Mesendoderm (in vitro differentiated cells): Measurements from ENCODE around the gene SCUBE1.

Experiments used
- DNase-seq: peaks from one replicate; pipeline ENCODE4 v3.0.0; 2013
- H2AK5ac ChIP-seq: 2 replicates; pipeline ENCODE4 v1.6.1; 2013; ENCODE audit warnings: low read length, inconsistent platforms
- H2BK120ac ChIP-seq: 2 replicates; pipeline ENCODE4 v1.6.1; 2013; ENCODE audit warnings: low read depth, mild to moderate bottlenecking, low read length, moderate library complexity, mixed read lengths
- H2BK15ac ChIP-seq: replicated peaks from 2 replicates; pipeline ENCODE4 v1.6.1; 2013; ENCODE audit warnings: low read depth, mild to moderate bottlenecking, moderate library complexity
- H2BK5ac ChIP-seq: 2 replicates; pipeline ENCODE4 v1.6.1; 2013; ENCODE audit warnings: low read length, inconsistent platforms
- H3K18ac ChIP-seq: 2 replicates; pipeline ENCODE4 v1.6.1; 2013; ENCODE audit warnings: mild to moderate bottlenecking, low read length, mixed read lengths
- H3K23ac ChIP-seq: one replicate; pipeline ENCODE4 v1.6.1; 2013; ENCODE audit warnings: low read length
- H3K27ac ChIP-seq: 2 replicates; pipeline ENCODE4 v1.5.1; 2013; ENCODE audit warnings: low read depth, mild to moderate bottlenecking, inconsistent platforms, low read length, moderate library complexity
- H3K27me3 ChIP-seq: 2 replicates; pipeline ENCODE4 v1.6.1; 2013; ENCODE audit warnings: low read length, control low read depth, mild to moderate bottlenecking, inconsistent platforms; ENCODE audit not compliant: insufficient read depth, poor library complexity
- H3K36me3 ChIP-seq: 2 replicates; pipeline ENCODE4 v1.6.1; 2013; ENCODE audit warnings: low read length, inconsistent platforms; ENCODE audit not compliant: control insufficient read depth, insufficient read depth
- H3K4ac ChIP-seq: one replicate; pipeline ENCODE4 v1.6.1; 2013; ENCODE audit warnings: low read depth, mild to moderate bottlenecking, low read length, moderate library complexity
- H3K4me1 ChIP-seq: 2 replicates; pipeline ENCODE4 v1.6.1; 2013; ENCODE audit warnings: low read depth, low read length, inconsistent platforms; ENCODE audit not compliant: control insufficient read depth
- H3K4me2 ChIP-seq: 2 replicates; pipeline ENCODE4 v1.6.1; 2013; ENCODE audit warnings: low read length
- H3K4me3 ChIP-seq: 2 replicates; pipeline ENCODE4 v1.5.1; 2013; ENCODE audit warnings: mild to moderate bottlenecking, low read length
- H3K56ac ChIP-seq: one replicate; pipeline ENCODE4 v1.6.1; 2013; ENCODE audit warnings: low read length
- H3K79me1 ChIP-seq: 2 replicates; pipeline ENCODE4 v1.6.1; 2013; ENCODE audit warnings: low read length, inconsistent platforms
- H3K79me2 ChIP-seq: 2 replicates; pipeline ENCODE4 v1.6.1; 2013; ENCODE audit warnings: mild to moderate bottlenecking, low read length; ENCODE audit not compliant: control insufficient read depth, insufficient read depth
- H3K9ac ChIP-seq: 2 replicates; pipeline ENCODE4 v1.6.1; 2013; ENCODE audit warnings: low read length, inconsistent platforms
- H4K5ac ChIP-seq: one replicate; pipeline ENCODE4 v1.6.1; 2013; ENCODE audit warnings: low read length
- H4K8ac ChIP-seq: one replicate; pipeline ENCODE4 v1.6.1; 2013; ENCODE audit warnings: low read depth, mild to moderate bottlenecking, control low read depth, low read length, moderate library complexity
- WGBS: extraction: QIAGEN DNeasy Blood & Tissue Kit; methylation state at CpG from one replicate; pipeline ENCODE4 v1.1.7; 2013; ENCODE audit warnings: low lambda C conversion rate, missing lambda C conversion rate; ENCODE audit not compliant: insufficient coverage; ENCODE audit errors: extremely low coverage; 5-methylcytosine and 5-hydroxymethylcytosine counted together

Gene SCUBE1

GRCh38 chr22:43203471-43203981 lies 139.6 kb downstream of the SCUBE1 start:
- Histone ChIP-seq H3K27me3 (no peaks in the 10 kb centered on the region), H3K4me3 (no peak overlapping the region), H3K36me3 (no peaks in the 10 kb centered on the region), H3K27ac (no peak overlapping the region), H3K79me1 (no peaks in the 10 kb centered on the region), H3K4me1 (peaks cover 5% of the 10 kb centered on the region), H4K8ac (no peak overlapping the region), H3K4ac (no peak overlapping the region), H3K56ac (peak overlapping the region; percentile 67), H3K23ac (no peak overlapping the region), H4K5ac (no peak overlapping the region), H2BK15ac (no peak overlapping the region), H3K4me2 (no peak overlapping the region), H2BK120ac (no peak overlapping the region), H2BK5ac (no peak overlapping the region), H3K18ac (no peak overlapping the region), H3K9ac (peak overlapping the region; percentile 36), H3K79me2 (no peaks in the 10 kb centered on the region), H2AK5ac (no peak overlapping the region)
- peak; percentile 86 for DNase-seq
- no CpG with 5 or more reads among the region's 20 CpGs for WGBS

GRCh38 chr22:43202756-43203410 lies 140.3 kb downstream of the SCUBE1 start:
- Histone ChIP-seq H3K27me3 (no peaks in the 10 kb centered on the region), H3K4me2 (no peak overlapping the region), H3K4me1 (peaks cover 5% of the 10 kb centered on the region), H2BK5ac (no peak overlapping the region), H2BK120ac (no peak overlapping the region), H3K18ac (no peak overlapping the region), H3K56ac (peak overlapping the region; percentile 78), H3K4ac (no peak overlapping the region), H3K79me1 (no peaks in the 10 kb centered on the region), H3K9ac (peak overlapping the region; percentile 45), H2AK5ac (peak overlapping the region; percentile 18), H4K5ac (no peak overlapping the region), H3K27ac (no peak overlapping the region), H3K36me3 (no peaks in the 10 kb centered on the region), H3K4me3 (no peak overlapping the region), H3K79me2 (no peaks in the 10 kb centered on the region), H4K8ac (no peak overlapping the region), H3K23ac (no peak overlapping the region), H2BK15ac (no peak overlapping the region)
- peak; percentile 49 for DNase-seq
- no CpG with 5 or more reads among the region's 13 CpGs for WGBS

GRCh38 chr22:43202326-43202725 lies 140.8 kb downstream of the SCUBE1 start:
- H3K4me3 ChIP-seq: no peak overlapping the region
- H3K79me1 ChIP-seq: no peaks in the 10 kb centered on the region
- WGBS: no CpG with 5 or more reads among the region's 10 CpGs
- H2BK5ac ChIP-seq: no peak overlapping the region
- H2BK15ac ChIP-seq: no peak overlapping the region
- no peaks in the 10 kb centered on the region for H3K36me3 ChIP-seq
- no peak overlapping the region for H4K8ac ChIP-seq
- H3K79me2 ChIP-seq: no peaks in the 10 kb centered on the region
- no peak overlapping the region for H3K4ac ChIP-seq
- no peak overlapping the region for H4K5ac ChIP-seq
- H3K56ac ChIP-seq: peak overlapping the region; percentile 78
- peak overlapping the region; percentile 45 for H3K9ac ChIP-seq
- H2AK5ac ChIP-seq: no peak overlapping the region
- peaks cover 5% of the 10 kb centered on the region for H3K4me1 ChIP-seq
- H3K18ac ChIP-seq: no peak overlapping the region
- no peak for DNase-seq
- no peak overlapping the region for H2BK120ac ChIP-seq
- no peak overlapping the region for H3K4me2 ChIP-seq
- H3K23ac ChIP-seq: no peak overlapping the region
- no peaks in the 10 kb centered on the region for H3K27me3 ChIP-seq
- H3K27ac ChIP-seq: no peak overlapping the region

GRCh38 chr22:43201486-43202219 lies 141.5 kb downstream of the SCUBE1 start:
- Histone ChIP-seq H3K4ac (no peak overlapping the region), H2AK5ac (no peak overlapping the region), H3K79me1 (no peaks in the 10 kb centered on the region), H4K8ac (no peak overlapping the region), H3K23ac (no peak overlapping the region), H3K4me1 (peaks cover 5% of the 10 kb centered on the region), H2BK120ac (no peak overlapping the region), H3K27ac (no peak overlapping the region), H3K27me3 (no peaks in the 10 kb centered on the region), H3K56ac (no peak overlapping the region), H2BK15ac (no peak overlapping the region), H3K18ac (no peak overlapping the region), H3K9ac (no peak overlapping the region), H3K4me2 (no peak overlapping the region), H4K5ac (no peak overlapping the region), H2BK5ac (no peak overlapping the region), H3K36me3 (no peaks in the 10 kb centered on the region), H3K4me3 (no peak overlapping the region), H3K79me2 (no peaks in the 10 kb centered on the region)
- no CpG with 5 or more reads among the region's 26 CpGs for WGBS
- DNase-seq: no peak

- Histone ChIP-seq H3K4me1 (peaks cover 5% of the 10 kb centered on the region), H3K4ac (no peak overlapping the region)
Observed at GRCh38 chr22:43200555-43200954, 142.6 kb downstream of the SCUBE1 start.

More at GRCh38 chr22:43200555-43200954, 142.6 kb downstream of the SCUBE1 start:
- Histone ChIP-seq H3K4me2 (no peak overlapping the region), H3K27ac (no peak overlapping the region), H2AK5ac (no peak overlapping the region), H2BK120ac (no peak overlapping the region), H3K27me3 (no peaks in the 10 kb centered on the region), H3K23ac (no peak overlapping the region), H3K36me3 (no peaks in the 10 kb centered on the region), H3K18ac (no peak overlapping the region), H4K5ac (no peak overlapping the region), H3K79me1 (no peaks in the 10 kb centered on the region), H3K56ac (no peak overlapping the region), H4K8ac (no peak overlapping the region), H3K79me2 (no peaks in the 10 kb centered on the region), H3K9ac (no peak overlapping the region), H2BK15ac (no peak overlapping the region), H3K4me3 (no peak overlapping the region), H2BK5ac (no peak overlapping the region)
- DNase-seq: no peak
- WGBS: no CpG with 5 or more reads among the region's 13 CpGs
